CD4-positive, alpha-beta T cell treated with Interferon gamma for 1 hour (primary cell): ENCODE measurements around the gene KLRF2.
"Not testable (repeated sequence)": the region's sequence is repeated elsewhere in the genome, so short reads cannot be mapped to it uniquely, and the experiment has no call there.

Experiments
- DNase-seq: peaks from one replicate; pipeline ENCODE4 v3.0.0-alpha.2; 2020

The KLRF2 gene

DNA sequence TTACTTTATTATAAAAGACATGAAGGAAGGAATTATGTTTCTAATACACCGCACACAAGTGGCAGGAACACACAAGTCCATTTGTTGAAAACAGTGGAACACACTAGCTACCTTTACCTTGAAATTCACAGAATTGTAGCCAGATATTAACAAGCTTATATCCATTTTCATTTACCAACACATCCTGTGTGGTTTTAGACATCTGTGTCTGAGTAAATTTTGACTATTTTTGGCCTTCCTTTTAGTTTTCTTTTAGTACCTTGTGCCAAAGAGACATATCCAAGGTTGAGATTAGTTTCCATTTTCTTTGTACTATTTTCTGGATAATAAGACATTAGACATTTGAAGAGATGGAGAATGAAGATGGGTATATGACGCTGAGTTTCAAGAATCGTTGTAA is at the start of gene KLRF2:
Gene KLRF2 (plus strand): TSS at position 244 of the 400 bp plus-strand sequence. CDS start 107 bp downstream, at position 351.
- DNase-seq = no peak

GRCh38 chr12:9831720-9832119 is 49.6 kb upstream of the KLRF2 start:
- no peak for DNase-seq

DNA sequence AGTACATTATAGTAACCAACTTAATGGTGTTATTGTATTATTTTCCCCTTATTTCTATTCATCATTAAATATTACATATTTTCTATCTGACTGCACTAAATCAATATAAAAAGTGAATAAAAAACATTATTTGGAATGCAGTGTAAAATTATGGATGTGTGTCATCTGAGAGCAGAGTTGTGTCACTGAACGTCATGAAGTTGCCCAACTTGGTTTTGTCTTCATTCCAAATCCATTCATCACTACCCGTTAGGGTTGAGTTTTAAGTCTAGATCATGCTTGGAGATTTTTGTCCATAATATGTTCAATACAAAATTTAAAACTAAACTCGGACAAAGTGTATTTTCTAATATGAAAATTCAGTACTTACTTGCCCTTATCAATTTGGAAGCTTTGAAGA is 37.9 kb upstream of the KLRF2 start:
- no peak for DNase-seq

GRCh38 chr12:9848899-9849298 is 32.4 kb upstream of the KLRF2 start:
- DNase-seq = no peak

DNA sequence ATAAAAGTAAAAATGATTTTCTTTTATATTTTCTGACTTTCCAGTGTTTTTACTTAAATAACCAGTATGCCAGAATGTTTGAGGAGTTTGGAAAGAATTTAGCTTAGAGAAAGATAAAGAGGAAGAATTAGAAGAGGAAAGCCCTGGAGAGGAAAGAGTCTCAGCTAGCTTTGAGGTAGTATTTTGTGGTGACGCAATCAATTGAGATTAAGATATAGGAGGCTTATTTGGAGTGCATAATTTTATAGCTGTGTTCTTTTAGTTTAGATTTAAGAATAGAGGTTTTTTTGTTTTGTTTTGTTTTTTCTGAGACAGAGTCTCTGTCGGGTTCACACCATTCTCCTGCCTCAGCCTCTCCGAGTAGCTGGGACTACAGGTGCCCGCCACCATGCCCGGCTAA is 30.2 kb upstream of the KLRF2 start:
- DNase-seq = no peak

DNA sequence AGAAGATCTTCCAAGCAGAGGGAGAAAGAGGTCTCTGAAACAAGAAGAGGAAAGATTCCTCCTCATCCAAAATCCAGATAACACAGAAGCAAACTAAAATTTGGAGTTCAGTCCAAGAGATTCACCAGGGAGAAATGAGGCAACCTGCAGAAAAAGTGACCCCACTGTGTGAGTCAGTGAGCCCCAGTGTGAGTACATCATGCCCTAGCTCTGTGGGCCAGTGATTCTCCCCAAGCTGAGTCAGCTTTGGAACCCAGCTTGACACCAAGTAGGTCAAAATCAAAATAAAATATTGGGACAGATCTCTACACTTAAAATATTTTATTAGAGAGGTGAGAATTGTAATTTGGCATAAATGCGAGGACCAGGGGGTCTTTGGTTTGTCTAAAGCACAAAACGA is 29.4 kb upstream of the KLRF2 start:
- no peak for DNase-seq

GRCh38 chr12:9856151-9856550 is 25.1 kb upstream of the KLRF2 start:
- DNase-seq = no peak

GRCh38 chr12:9856894-9857293 is 24.4 kb upstream of the KLRF2 start:
- DNase-seq = no peak

DNA sequence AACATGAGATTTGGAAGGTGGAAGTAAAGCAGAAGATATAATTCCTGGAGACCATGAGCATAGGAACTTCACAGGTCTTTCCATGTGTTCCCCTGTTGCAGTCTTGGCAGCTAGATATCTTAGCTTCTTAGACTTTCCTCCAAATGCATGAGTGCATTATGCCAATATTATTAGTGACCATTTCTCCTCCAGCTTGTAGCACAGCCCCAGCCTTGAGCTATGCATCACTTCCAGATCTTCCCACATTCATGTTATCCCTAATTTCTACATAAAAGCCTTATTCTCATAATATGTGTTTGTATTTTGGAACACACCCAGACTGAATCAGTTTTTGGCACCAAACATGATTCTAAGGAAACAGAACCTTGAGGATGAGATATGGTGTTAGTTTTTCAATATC is 23.2 kb upstream of the KLRF2 start:
- DNase-seq = no peak

GRCh38 chr12:9864913-9865675 is 16.2 kb upstream of the KLRF2 start:
- DNase-seq = no peak

DNA sequence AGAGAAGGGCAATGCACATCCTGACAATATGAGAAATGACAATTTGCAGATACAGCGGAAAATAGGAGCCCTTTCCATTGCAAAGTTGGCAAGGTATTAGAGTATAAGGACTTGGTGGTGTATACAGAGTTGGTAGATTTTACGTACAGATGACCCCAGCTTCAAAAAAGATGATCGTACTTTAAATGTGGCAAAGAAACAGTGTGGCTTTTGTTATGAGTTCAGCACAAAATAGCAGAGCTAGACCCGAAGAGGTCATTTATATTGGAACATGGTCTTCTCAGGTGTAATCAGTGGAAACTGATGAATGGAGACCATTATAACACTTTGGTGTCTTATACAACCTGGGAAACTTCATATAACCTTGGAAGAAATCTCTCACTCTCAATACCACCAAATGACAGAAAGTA is 14.4 kb upstream of the KLRF2 start:
- DNase-seq = no peak

DNA sequence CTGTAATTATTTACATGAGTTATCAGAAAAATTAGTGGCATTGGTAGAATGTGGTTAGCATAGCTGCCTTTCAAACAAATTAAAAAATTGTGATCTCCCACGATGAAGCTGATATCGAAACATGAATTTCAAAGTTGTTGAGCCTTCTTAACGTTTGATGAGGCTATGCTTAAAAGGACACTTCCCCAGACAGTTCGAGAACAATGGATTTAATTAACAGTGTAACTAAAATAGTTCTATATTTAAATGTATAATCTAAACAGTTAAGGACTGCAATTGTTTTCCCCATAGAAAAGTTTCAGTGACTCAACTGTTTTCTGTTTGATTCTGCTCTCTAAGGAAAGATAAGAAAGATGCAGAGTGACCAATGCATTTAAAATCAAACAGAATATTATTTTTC is 13.8 kb upstream of the KLRF2 start:
- no peak for DNase-seq

GRCh38 chr12:9868311-9868801 is 12.9 kb upstream of the KLRF2 start:
- DNase-seq = no peak

DNA sequence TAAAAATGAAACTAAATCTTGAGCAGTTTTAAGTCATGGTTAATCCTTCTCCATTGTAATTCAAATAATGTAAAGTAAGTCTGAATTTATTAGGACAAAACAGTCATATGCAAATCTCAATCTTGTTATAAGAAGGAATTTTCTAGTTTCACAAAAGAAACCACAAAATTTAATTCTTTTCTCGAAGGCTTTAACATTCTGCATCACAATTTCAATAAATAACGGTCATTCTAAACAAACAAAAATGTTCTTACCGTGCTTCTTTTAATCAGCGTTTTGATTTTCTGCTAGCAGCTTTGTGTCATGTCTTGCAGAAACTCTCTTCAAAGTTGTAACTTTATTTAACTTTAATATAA is 12.4 kb upstream of the KLRF2 start:
- DNase-seq = no peak

GRCh38 chr12:9869307-9870161 is 11.8 kb upstream of the KLRF2 start, which contains the start of gene CLEC2B:
Gene CLEC2B (minus strand): TSS chr12:9869354.
- DNase-seq = no peak

- no peak for DNase-seq
Measured at GRCh38 chr12:9870286-9870866, 10.9 kb upstream of the KLRF2 start.

DNA sequence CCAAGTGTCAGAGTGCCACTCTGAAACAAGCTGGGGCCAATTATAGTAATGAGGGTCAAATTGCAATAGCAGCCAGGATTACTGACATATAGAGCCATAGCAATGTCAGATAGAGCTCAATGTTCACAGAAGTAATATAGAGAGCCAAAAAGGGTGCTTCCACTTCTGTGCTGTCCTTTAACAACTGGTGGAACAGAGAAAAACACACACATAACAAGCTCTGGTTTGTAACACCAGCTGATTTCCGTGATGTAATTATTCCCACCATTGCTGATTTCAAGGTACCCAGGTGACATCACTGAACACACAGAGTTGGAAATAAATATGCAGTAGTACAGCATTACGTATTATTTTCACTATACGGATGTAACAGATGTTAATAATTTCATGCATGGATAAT is 9.1 kb upstream of the KLRF2 start:
- no peak for DNase-seq

DNA sequence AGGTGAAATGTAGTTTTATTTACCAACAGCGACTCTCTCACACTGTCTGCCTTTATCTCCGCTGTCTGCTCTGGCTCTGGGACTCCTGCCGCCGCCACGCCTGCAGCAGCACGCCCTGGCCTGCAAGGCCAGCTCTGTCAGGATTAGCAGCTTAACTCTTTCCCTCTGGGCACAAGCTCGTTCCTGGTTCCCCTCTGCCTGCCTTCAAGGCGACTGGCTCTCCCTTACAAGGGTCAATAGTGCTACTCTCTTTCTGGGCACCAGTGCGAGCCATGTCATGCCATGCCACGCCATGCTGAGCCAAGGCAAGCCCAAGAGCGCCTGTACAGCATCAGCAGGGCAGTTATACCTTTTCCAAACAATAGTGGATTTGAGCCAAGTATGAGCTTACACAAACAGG is 8.5 kb upstream of the KLRF2 start:
- no peak for DNase-seq

DNA sequence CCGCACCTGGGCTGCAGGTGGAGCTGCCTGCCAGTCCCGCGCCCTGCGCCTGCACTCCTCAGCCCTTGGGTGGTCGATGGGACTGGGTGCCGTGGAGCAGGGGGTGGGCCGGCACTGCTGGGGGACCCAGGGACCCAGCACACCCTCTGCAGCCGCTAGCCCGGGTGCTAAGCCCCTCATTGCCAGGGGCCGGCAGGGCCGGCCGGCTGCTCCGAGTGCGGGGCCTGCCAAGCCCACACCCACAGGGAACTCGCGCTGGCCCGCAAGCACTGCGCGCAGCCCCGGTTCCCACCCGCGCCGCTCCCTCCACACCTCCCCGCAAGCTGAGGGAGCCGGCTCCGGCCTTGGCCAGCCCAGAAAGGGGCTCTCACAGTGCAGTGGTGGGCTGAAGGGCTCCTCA is 5.2 kb upstream of the KLRF2 start:
- DNase-seq = not testable (repeated sequence)

- DNase-seq = no peak
Measured at GRCh38 chr12:9880532-9881078, 684 bp upstream of the KLRF2 start.

GRCh38 chr12:9881988-9882387 is 699 bp downstream of the KLRF2 start:
- DNase-seq = no peak

DNA sequence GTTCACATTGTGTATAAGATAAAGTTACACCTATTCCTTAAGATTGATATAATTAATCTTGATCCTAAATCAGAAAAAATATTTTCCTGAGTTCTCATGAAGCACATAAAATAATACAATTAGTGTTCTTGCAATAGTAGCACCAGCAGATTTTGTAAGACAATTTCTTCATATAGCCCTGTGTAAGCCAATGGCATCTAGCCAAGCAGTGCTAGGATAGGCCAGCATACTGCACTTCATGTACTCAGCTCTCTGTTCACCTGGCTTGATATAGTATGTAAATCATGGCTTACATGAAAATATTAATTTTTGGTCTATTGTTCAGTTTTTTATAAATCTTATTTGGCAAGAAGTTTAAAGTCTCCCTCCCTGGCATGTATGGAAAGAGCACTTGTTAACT is 1.9 kb downstream of the KLRF2 start:
- DNase-seq = no peak

- no peak for DNase-seq
Measured at GRCh38 chr12:9888665-9889273, 7.5 kb downstream of the KLRF2 start.
